Activated CD4-positive, alpha-beta T cell treated with anti-CD3 and anti-CD28 coated beads for 24 hours (primary cell): ENCODE measurements around the gene OSBPL8.
"Not testable (repeated sequence)": the region's sequence is repeated elsewhere in the genome, so short reads cannot be mapped to it uniquely, and the experiment has no call there.

Source experiments
- DNase-seq, 2 donors: peaks; one replicate each; pipeline ENCODE4 v3.0.0-alpha.2; 2020; ENCODE audit warnings: low read depth in 2 of 2

OSBPL8 gene

GRCh38 chr12:76356071-76356470, 203.5 kb downstream of the OSBPL8 start:
- no peak for DNase-seq

GRCh38 chr12:76348079-76348901, 211.3 kb downstream of the OSBPL8 start, which contains the start of gene BBS10:
TSS of gene BBS10 (minus strand) at chr12:76348415. CDS start at chr12:76348358, 57 bp downstream.
- DNase-seq: peak; percentile 73 to 79

DNA sequence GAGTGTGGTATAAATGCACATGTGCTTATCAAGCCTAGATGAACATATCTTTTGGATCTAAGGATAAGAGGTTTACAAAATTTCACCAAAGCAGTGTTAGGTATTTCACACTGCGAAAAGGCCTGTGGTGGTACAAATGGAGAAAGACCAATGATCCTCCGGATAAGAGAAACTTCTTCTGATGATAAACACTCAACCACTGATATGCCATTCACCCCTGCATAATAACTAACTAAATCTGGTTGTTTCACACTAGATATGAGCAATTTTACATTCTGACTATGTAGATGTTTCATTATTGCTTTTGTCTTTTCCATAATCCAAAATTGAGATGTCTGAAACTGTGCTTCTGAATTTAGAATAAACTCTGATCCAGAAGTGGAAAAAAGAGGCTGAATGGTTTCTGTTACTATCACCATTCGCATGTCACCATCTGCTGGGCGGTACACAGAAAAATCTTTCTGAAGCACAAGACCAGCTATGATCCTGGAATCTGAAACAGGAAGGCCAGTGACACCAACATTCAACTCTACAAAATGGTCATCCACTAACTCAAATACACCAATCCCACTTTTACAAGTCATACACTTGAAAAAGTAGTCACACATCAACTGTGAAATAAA, 212.7 kb downstream of the OSBPL8 start:
- DNase-seq: no peak

GRCh38 chr12:76346236-76346635, 213.3 kb downstream of the OSBPL8 start:
- no peak for DNase-seq

DNA sequence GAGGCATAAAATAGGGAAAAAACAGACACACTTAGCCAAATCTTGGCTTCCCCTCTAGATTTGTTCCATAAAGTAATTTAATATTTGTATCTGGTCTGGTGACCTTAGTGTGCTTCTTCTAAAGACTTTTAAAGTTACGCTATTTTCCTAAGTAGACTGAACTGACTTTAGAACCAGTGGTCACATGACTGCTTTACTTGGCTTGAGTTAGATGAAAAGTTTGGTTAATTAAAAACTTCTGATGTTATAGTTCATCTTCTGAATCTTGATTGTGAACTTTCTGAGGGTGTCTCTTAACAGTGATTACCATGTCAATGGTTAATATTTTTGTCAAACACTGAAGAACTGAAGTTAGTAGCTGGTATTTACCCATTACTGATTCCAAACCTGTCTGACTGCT, 214.0 kb downstream of the OSBPL8 start:
- no peak for DNase-seq

DNA sequence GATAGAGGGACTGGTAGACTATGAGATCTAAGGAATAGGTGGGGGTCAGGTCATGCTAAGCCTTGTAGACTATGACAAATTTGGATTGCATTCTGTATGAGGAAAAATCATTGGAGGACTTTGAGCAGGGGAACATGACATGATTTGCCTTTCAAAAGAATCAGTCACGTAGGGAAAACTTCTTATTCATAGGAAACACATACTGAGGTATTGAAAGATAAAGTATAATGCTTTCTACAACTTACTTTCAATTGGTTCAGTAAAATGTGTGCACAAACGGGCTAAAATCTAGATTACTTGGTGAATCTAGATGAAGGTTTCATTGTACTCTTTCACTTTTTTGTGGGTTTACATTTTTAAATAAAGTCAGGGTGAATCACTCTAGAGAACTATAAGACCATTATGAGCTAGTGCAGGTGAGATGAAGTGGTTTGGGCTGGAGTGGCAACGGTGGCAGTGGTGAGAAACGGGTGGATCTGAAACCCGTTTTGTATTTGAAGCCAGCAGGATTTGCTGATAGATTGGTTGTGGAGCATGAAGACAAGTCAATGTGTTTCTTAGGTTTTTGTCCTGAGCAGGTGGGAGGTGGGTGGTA, 218.0 kb downstream of the OSBPL8 start:
- no peak for DNase-seq

DNA sequence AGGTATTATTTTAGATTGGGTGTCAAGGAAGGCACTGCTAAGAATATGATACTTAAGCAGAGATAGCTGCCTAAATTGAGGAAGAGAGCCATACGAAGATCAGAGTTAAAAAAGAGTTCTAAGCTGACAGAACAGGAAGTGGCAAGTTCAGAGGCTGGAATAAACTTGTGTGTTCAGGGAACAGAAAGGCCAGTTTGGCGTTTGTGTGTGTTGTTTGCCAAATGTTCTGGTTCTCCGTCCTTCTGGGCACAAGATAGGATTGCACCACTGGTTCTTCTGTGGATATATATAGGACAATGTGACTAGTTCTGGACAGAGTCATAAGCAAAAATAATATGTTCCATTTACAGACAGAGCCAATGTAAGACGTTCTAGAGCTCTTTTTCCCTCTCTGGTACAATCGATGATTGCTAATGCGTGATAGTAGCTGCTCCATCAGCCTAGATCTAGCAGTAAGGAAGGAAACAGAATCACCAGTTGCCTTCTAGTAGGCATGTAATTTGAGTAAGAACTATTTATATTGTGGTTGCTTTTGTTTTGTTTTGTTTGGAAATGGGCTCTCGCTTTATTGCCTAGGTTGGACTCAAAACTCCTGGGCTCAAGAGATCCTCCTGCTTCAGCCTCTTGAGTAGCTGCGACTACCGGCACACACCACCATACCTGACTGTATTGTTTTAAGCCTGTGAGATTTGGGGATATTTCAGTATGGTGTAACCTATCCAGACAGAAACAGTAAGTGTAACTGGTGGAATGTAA, 218.7 kb downstream of the OSBPL8 start:
- no peak for DNase-seq

- no peak for DNase-seq
These were observed 222.0 kb downstream of the OSBPL8 start for GRCh38 chr12:76337583-76337982.

- no peak for DNase-seq
These were observed 227.0 kb downstream of the OSBPL8 start for GRCh38 chr12:76332606-76333005.

DNA sequence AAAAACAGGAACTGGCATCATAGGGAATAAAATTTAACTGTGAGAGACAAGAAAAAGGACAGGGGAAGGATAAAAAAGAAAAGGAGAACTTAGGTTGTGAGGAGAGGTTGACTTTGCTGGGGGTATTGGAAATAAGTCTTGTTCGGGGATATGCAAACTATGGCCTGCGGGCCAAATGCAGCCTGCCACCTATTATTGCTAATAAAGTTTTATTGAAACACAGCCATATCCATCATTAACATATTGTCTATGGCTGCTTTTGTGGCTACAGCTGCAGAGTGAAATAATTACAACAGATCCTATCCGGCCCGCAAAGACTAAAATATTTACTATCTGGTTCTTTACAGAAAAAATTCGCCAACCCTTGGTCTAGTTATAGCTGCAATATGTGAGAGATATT, 230.0 kb downstream of the OSBPL8 start:
- DNase-seq: no peak

DNA sequence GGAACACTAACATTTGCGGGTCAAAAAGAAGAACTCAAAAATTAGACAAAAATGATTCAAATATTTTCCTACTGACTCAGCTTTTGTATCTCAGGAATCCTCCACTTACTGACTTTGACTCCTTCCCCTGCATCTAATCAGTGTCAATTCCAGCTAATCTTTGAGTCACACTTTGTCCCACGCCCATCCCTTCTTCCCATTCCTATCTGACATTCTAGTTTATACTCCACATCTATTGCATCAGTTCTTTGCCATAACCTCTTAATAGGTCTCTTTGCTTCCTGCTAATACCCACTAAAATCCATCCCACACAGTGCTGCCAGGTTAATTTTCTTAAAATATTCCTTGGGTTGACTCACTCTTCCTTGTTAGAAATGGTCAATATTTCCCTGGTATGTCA, 230.4 kb downstream of the OSBPL8 start:
- no peak for DNase-seq

DNA sequence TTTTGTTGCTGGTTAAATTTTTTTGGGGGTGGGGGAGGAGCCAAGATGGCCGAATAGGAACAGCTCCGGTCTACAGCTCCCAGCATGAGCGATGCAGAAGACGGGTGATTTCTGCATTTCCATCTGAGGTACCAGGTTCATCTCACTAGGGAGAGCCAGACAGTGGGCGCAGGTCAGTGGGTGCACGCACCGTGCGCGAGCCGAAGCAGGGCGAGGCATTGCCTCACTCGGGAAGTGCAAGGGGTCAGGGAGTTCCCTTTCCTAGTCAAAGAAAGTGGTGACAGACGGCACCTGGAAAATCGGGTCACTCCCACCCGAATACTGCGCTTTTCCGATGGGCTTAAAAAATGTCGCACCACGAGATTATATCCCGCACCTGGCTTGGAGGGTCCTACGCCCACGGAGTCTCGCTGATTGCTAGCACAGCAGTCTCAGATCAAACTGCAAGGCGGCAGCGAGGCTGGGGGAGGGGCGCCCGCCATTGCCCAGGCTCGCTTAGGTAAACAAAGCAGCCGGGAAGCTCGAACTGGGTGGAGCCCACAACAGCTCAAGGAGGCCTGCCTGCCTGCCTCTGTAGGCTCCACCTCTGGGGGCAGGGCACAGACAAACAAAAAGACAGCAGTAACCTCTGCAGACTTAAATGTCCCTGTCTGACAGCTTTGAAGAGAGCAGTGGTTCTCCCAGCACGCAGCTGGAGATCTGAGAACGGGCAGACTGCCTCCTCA, 239.8 kb downstream of the OSBPL8 start:
- not testable (repeated sequence) for DNase-seq

DNA sequence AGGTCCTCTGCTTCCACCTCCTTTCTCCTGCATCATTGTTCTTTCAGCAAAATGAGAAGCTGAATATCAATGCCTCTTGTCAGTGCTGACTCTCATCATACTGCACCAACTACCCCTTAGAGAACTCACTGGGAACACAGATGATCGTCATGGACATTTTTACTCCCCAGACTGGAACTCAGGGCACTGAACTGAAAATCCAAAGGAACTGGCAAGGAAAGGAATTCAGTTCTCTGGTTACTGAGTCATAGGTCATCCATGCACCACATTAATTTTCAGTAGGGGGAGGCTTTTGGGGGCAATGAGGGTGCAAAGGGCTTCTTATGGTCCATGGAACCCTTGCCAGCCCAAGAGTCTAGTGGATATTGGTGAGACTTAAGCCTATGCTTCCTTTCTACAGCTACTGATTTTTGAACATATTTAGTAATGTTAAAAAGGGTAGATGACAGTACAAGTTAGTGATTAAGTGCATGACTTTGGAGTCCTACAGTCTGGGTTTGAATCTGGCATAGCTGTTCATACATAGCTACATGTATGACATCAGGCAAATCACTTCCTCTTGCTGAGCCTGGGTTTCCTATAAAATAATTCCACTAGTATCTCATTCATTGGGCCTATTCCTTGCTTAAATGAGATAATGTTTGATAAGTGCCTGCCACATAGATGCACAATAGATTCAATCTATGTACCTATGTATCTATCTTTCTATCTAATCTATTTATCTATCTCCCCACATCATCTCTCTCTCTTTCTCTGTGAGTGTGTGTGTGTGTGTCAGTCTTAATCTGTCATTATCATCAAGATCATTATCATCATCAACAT, 240.6 kb downstream of the OSBPL8 start:
- no peak for DNase-seq

DNA sequence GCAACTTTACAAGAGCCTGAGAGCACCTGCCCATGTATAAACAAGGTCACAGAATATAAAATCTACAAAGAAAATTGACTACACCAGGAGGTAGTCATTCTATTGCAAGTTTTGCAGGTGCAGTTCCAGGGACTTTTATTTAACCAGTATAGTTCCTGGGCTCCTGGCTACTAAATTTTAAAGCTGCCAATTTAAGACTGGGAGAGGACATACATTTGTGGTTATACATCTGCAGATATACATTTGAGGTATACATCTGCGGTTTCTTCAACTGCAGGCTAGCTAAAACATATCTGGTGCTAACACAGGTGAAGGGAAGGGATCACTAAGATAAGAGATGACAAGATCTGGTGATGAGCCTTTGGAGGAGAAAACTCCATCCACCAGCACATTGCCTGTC, 241.6 kb downstream of the OSBPL8 start:
- no peak for DNase-seq

GRCh38 chr12:76316468-76316867, 243.1 kb downstream of the OSBPL8 start:
- DNase-seq: no peak

DNA sequence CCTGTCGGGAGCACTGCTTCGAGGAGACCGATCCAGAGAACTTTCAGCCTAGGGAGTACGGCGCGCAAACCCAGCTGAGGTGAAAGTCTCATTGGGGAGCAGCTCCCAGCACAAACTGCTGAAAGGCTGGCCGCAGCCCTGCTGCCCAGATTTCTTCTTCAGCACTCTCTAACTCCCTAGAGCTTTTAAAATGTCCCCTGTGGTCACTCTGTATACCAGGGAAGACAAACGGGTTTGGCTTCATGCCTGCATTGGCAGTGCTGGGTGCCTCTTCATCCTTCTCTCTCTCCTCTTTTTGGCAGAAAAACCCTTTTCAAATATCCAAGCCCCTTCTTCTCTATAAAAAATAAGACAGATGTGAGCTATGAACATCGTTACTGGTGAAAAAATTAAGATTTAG, 246.3 kb downstream of the OSBPL8 start:
- no peak for DNase-seq

- DNase-seq: no peak
These were observed 247.3 kb downstream of the OSBPL8 start for GRCh38 chr12:76312315-76312714.

- no peak for DNase-seq
These were observed 247.8 kb downstream of the OSBPL8 start for GRCh38 chr12:76311796-76312195.

DNA sequence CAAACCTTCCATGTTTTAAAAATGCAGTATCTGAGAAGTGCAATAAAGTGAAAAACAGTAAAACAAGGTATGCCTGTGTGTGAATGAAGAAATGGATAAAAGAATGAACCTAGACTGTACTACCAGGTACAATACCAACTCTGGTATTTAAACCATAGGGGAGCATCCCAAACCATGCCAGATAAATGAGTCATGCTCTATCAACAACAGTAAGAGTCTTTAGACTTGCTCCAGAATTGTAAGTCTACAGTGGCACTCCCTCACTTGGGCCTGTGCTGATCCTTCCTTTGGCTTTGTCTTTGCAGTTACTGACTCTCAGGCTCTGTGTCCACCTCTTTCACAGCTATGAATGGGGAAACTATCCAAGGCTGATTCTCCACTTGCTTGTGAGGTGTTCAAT, 249.5 kb downstream of the OSBPL8 start:
- DNase-seq: no peak

GRCh38 chr12:76308866-76309265, 250.7 kb downstream of the OSBPL8 start:
- no peak for DNase-seq

DNA sequence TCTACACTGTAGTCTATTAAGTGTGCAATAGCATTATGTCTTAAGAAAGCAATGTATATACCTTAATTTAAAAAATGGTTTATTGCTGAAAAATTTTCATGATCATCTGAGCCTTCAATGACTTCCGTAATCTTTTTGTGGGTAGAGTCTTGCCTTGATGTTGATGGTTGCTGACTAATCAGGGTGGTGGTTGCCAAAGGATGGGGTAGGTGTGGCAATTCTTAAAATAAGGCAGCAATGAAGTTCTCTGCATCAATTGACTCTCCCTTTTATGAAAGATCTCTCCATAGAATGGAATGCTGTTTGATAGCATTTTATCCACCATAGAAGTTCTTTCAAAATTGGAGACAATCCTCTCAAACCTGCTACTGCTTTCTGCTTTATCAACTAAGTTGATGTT, 252.5 kb downstream of the OSBPL8 start:
- no peak for DNase-seq
